ENCODE results near the gene EPS15. TPM values are rescaled to one million over a fixed set of nuclear protein-coding genes. Genes with fewer than 3 reads are reported as not detected.

Gene EPS15
- polyA plus RNA-seq, 1 of the 3 experiments (the other 2 are of a cell fraction), result 17.0 TPM

DNA sequence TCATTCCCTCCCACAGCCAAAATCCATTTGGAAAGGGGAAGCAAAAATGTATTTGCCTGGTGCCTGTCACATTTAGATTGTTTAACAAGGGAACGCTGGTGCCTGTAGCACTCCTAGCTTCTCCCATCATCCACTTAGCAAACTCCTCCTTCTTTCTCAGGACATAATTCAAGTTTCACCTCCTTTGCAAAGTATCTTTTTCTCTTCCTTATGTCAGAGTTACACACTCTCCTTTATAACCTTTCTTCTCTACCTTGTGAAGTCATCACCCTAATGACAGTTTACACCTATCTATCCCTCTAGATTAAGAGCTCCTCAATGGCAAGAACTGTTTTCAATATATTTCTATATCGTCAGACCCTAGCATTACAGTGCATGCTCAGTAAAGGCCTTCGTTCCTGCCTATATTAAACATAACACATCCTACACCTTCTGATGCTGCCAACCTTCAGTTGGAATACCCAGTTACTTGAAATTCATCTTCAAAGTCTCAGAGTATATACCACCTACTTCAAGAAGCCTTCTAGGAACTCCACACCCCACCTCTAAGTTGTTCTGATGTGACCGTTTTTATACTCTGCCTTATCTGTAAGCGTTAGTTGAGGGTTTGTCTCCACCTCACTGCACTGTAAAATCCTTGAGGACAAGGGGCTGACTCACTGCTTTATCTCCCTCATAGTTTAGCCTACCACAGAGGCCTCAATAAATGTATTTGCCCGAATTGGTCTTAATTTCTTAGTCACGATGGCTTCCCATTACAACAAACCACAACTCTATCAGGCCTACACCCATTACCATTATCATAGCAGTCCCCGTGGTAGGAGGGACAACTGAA lies 1.0 kb upstream of the EPS15 start:
- Histone ChIP-seq H3K79me2 (ENCODE audit: insufficient read depth) (peaks cover 36% of the 10 kb centered on the region), H3K4me1 (ENCODE audit: control insufficient read depth in 1 of 2, insufficient read depth in 2 of 2, low read depth in 1 of 2, low read length in 1 of 2) (peaks cover 10 to 12% of the 10 kb centered on the region in 2 experiments; a peak in 3 of 4 replicates), H3K4me2 (no peak overlapping the region), H3K27me3 (ENCODE audit: insufficient read depth) (no peaks in the 10 kb centered on the region), H3K36me3 (replicated peaks in 1 of 2; ENCODE audit: control insufficient read depth in 1 of 2, insufficient read depth in 2 of 2, low read length in 1 of 2) (no peaks in the 10 kb centered on the region), H3K4me3 (ENCODE audit: low read depth in 2 of 2, low read length in 1 of 2) (no peak overlapping the region), H4K20me1 (ENCODE audit: insufficient read depth) (peaks cover 24% of the 10 kb centered on the region), H3F3A (replicated peaks; ENCODE audit: insufficient read depth) (peaks cover 4% of the 10 kb centered on the region), H3K27ac (ENCODE audit: low read depth in 2 of 2, low read length in 1 of 2) (no peak overlapping the region), H3K9ac (no peak overlapping the region), H3K9me3 (no peaks in the 10 kb centered on the region), H3K9me2 (no peaks in the 10 kb centered on the region), H2AFZ (ENCODE audit: low read depth) (no peak overlapping the region)
- WGBS (ENCODE audit: low lambda C conversion rate), result 77% methylated on average over 8 of the region's 8 CpGs
- TF ChIP-seq GABPA (IDR thresholded peaks at IDR 0.05; ENCODE audit: low read depth), result no peak
- no peak for TF ChIP-seq EZH2phosphoT487 (IDR thresholded peaks at IDR 0.05; ENCODE audit: borderline replicate concordance, low read depth)
- TF ChIP-seq, protein P1, sequence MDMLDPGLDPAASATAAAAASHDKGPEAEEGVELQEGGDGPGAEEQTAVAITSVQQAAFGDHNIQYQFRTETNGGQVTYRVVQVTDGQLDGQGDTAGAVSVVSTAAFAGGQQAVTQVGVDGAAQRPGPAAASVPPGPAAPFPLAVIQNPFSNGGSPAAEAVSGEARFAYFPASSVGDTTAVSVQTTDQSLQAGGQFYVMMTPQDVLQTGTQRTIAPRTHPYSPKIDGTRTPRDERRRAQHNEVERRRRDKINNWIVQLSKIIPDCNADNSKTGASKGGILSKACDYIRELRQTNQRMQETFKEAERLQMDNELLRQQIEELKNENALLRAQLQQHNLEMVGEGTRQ (IDR thresholded peaks at IDR 0.05; ENCODE audit: borderline replicate concordance, low read depth, low read length), result no peak
- TF ChIP-seq JUND (IDR thresholded peaks at IDR 0.05), result no peak
- TF ChIP-seq ELF1 (IDR thresholded peaks at IDR 0.05), result no peak
- TF ChIP-seq MEF2A (IDR thresholded peaks at IDR 0.05; ENCODE audit: borderline replicate concordance, low read depth), result no peak
- TF ChIP-seq NFIC (IDR thresholded peaks at IDR 0.05; ENCODE audit: borderline replicate concordance), result no peak
- TF ChIP-seq, protein P2, sequence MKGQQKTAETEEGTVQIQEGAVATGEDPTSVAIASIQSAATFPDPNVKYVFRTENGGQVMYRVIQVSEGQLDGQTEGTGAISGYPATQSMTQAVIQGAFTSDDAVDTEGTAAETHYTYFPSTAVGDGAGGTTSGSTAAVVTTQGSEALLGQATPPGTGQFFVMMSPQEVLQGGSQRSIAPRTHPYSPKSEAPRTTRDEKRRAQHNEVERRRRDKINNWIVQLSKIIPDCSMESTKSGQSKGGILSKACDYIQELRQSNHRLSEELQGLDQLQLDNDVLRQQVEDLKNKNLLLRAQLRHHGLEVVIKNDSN (IDR thresholded peaks at IDR 0.05; ENCODE audit: borderline replicate concordance, low read depth), result no peak
- no peak for TF ChIP-seq TCF12 (IDR thresholded peaks at IDR 0.05)
- TF ChIP-seq CHD2 (IDR thresholded peaks at IDR 0.05; ENCODE audit: low read length, partially characterized antibody), result no peak
- TF ChIP-seq, protein P3, sequence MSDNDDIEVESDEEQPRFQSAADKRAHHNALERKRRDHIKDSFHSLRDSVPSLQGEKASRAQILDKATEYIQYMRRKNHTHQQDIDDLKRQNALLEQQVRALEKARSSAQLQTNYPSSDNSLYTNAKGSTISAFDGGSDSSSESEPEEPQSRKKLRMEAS (IDR thresholded peaks at IDR 0.05; ENCODE audit: low read depth), result no peak
- no peak for TF ChIP-seq SIN3A (IDR thresholded peaks at IDR 0.05; ENCODE audit: borderline replicate concordance, low read depth, low read length)
- TF ChIP-seq, protein P4, sequence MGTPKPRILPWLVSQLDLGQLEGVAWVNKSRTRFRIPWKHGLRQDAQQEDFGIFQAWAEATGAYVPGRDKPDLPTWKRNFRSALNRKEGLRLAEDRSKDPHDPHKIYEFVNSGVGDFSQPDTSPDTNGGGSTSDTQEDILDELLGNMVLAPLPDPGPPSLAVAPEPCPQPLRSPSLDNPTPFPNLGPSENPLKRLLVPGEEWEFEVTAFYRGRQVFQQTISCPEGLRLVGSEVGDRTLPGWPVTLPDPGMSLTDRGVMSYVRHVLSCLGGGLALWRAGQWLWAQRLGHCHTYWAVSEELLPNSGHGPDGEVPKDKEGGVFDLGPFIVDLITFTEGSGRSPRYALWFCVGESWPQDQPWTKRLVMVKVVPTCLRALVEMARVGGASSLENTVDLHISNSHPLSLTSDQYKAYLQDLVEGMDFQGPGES (IDR thresholded peaks at IDR 0.05; ENCODE audit: low read depth, low read length), result no peak
- no peak for TF ChIP-seq FOSL2 (IDR thresholded peaks at IDR 0.05; ENCODE audit: borderline replicate concordance, low read depth)
- no peak for TF ChIP-seq RAD21 (IDR thresholded peaks at IDR 0.05; ENCODE audit: low read length)
- TF ChIP-seq, protein P5, sequence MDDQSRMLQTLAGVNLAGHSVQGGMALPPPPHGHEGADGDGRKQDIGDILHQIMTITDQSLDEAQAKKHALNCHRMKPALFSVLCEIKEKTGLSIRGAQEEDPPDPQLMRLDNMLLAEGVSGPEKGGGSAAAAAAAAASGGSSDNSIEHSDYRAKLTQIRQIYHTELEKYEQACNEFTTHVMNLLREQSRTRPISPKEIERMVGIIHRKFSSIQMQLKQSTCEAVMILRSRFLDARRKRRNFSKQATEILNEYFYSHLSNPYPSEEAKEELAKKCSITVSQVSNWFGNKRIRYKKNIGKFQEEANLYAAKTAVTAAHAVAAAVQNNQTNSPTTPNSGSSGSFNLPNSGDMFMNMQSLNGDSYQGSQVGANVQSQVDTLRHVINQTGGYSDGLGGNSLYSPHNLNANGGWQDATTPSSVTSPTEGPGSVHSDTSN (IDR thresholded peaks at IDR 0.05), result no peak
- no peak for DNase-seq
- POLR2A ChIA-PET, result no interaction called here
- CTCF ChIA-PET, result interaction anchor here (1.2 to 1.6 kb wide), 2 partner anchors 14 to 73 kb away, joined by 3 to 4 read pairs; no protein-coding TSS in a partner anchor

Measured in SK-N-SH (cell line).